Activated CD8-positive, alpha-beta T cell treated with anti-CD3 and anti-CD28 coated beads for 36 hours (primary cell): ENCODE results near the gene ENDOU. TPM values are rescaled to one million over a fixed set of nuclear protein-coding genes. Genes with fewer than 3 reads are reported as not detected.

ENCODE experiments used
- ATAC-seq: fragments of 200-7000 bp; cut with Tn5 transposase; one replicate; pipeline ENCODE4 v1.10.0; 2021; ENCODE audit warnings: mild to moderate bottlenecking, moderate library complexity
- CTCF ChIA-PET: fragments of 350-600 bp; sonication (Branson Sonifier 250); formaldehyde crosslinking; loops from one replicate; lab custom pipeline; 2021; ENCODE audit warnings: antibody characterized with exemption; lab: Charles Lee
- POLR2A ChIA-PET: fragments of 350-600 bp; sonication (Branson Sonifier 250); formaldehyde crosslinking; loops from one replicate; lab custom pipeline; 2021; ENCODE audit warnings: antibody characterized with exemption; lab: Charles Lee
- DNase-seq: peaks from one replicate; pipeline ENCODE4 v3.0.0-alpha.2; 2020
- H3K27ac Mint-ChIP-seq: one replicate; pipeline ENCODE4 v1.8.0; 2021; ENCODE audit warnings: mild to moderate bottlenecking, mixed read lengths
- H3K27me3 Mint-ChIP-seq: one replicate; pipeline ENCODE4 v1.8.0; 2021; ENCODE audit warnings: mixed read lengths
- H3K36me3 Mint-ChIP-seq: one replicate; pipeline ENCODE4 v1.8.0; 2021; ENCODE audit warnings: low read depth, mixed read lengths
- H3K4me1 Mint-ChIP-seq: one replicate; pipeline ENCODE4 v1.8.0; 2021; ENCODE audit warnings: low read depth, mixed read lengths
- H3K4me3 Mint-ChIP-seq: one replicate; pipeline ENCODE4 v1.8.0; 2021; ENCODE audit warnings: mild to moderate bottlenecking, moderate library complexity, mixed read lengths
- H3K9me3 Mint-ChIP-seq: one replicate; pipeline ENCODE4 v1.8.0; 2021; ENCODE audit warnings: mixed read lengths
- CTCF ChIP-seq: fragments of 200-600 bp; IDR thresholded peaks from one replicate; pipeline ENCODE4 v1.8.0; 2022; ENCODE audit warnings: antibody characterized with exemption, mild to moderate bottlenecking
- intact Hi-C: fragments of 100-400 bp; cut with micrococcal nuclease; formaldehyde crosslinking; loops from one replicate; pipeline ENCODE4 v1.10.0; 2022
- total RNA-seq, 2 experiments: library from RNA; stranded (reverse); gene quantifications; one replicate each; pipeline ENCODE4 v1.2.3, GENCODE V29; 2021

Gene ENDOU
- total RNA-seq, 2 experiments from 2014 or later = not detected

GRCh38 chr12:47717046-47717442, 8.2 kb downstream of the ENDOU start:
- ChIA-PET CTCF (interaction anchor here (1.0 to 10.0 kb wide), 12 partner anchors 9 to 229 kb away, joined by 3 to 134 read pairs (median 16); partner anchors contain the start of genes RAPGEF3 and RPAP3), POLR2A (interaction anchor here (1.2 kb wide), 1 partner anchor 121 kb away, joined by 3 read pairs; no protein-coding TSS in a partner anchor)
- H3K9me3 Mint-ChIP-seq = no peaks in the 10 kb centered on the region
- ATAC-seq = no peak
- no peaks in the 10 kb centered on the region for H3K27me3 Mint-ChIP-seq
- H3K4me3 Mint-ChIP-seq = no peak overlapping the region
- H3K4me1 Mint-ChIP-seq = peaks cover 33% of the 10 kb centered on the region
- TF ChIP-seq CTCF = no peak
- H3K27ac Mint-ChIP-seq = no peak overlapping the region
- intact Hi-C loops = loop anchor here (2.0 to 5.0 kb wide), 2 partner anchors 60 to 122 kb away; no protein-coding TSS in a partner anchor
- DNase-seq = no peak
- H3K36me3 Mint-ChIP-seq = peaks cover 2% of the 10 kb centered on the region

- Mint-ChIP-seq H3K27ac (no peak overlapping the region), H3K4me3 (no peak overlapping the region), H3K9me3 (no peaks in the 10 kb centered on the region), H3K27me3 (no peaks in the 10 kb centered on the region), H3K4me1 (peaks cover 22% of the 10 kb centered on the region), H3K36me3 (peaks cover 2% of the 10 kb centered on the region)
- ChIA-PET CTCF (interaction anchor here (0.6 to 10.0 kb wide), 33 partner anchors 8 to 902 kb away, joined by 3 to 134 read pairs (median 5); partner anchors contain the start of genes ENDOU, RAPGEF3, RPAP3 and VDR), POLR2A (interaction anchor here (0.7 kb wide), 1 partner anchor 122 kb away, joined by 3 read pairs; no protein-coding TSS in a partner anchor)
- TF ChIP-seq CTCF = no peak
- intact Hi-C loops = loop anchor here (2.0 to 5.0 kb wide), 2 partner anchors 61 to 123 kb away; no protein-coding TSS in a partner anchor
- ATAC-seq (no peak), DNase-seq (no peak)
These were observed 9.3 kb downstream of the ENDOU start for GRCh38 chr12:47715877-47716548.

GRCh38 chr12:47715393-47715876, 9.9 kb downstream of the ENDOU start:
- H3K4me1 Mint-ChIP-seq = peaks cover 19% of the 10 kb centered on the region
- CTCF ChIA-PET = interaction anchor here (0.6 to 10.0 kb wide), 39 partner anchors 7 to 902 kb away, joined by 3 to 134 read pairs (median 4); partner anchors contain the start of genes ENDOU, RAPGEF3, RPAP3 and VDR
- no peak overlapping the region for H3K27ac Mint-ChIP-seq
- H3K27me3 Mint-ChIP-seq = no peaks in the 10 kb centered on the region
- H3K9me3 Mint-ChIP-seq = no peaks in the 10 kb centered on the region
- POLR2A ChIA-PET = interaction anchor here (0.7 kb wide), 1 partner anchor 122 kb away, joined by 3 read pairs; no protein-coding TSS in a partner anchor
- peak; percentile 71 for TF ChIP-seq CTCF
- intact Hi-C loops = loop anchor here (5.0 kb wide), 1 partner anchor 62 kb away; no protein-coding TSS in a partner anchor
- peaks cover 2% of the 10 kb centered on the region for H3K36me3 Mint-ChIP-seq
- DNase-seq = peak; percentile 91
- ATAC-seq = peak; percentile 88
- H3K4me3 Mint-ChIP-seq = no peak overlapping the region

GRCh38 chr12:47714826-47715386, 10.4 kb downstream of the ENDOU start:
- ATAC-seq = no peak

More at GRCh38 chr12:47714826-47715386, 10.4 kb downstream of the ENDOU start:
- no peaks in the 10 kb centered on the region for H3K9me3 Mint-ChIP-seq
- H3K36me3 Mint-ChIP-seq = peaks cover 2% of the 10 kb centered on the region
- intact Hi-C loops = loop anchor here (5.0 kb wide), 1 partner anchor 62 kb away; no protein-coding TSS in a partner anchor
- no peaks in the 10 kb centered on the region for H3K27me3 Mint-ChIP-seq
- no peak for TF ChIP-seq CTCF
- no peak overlapping the region for H3K4me3 Mint-ChIP-seq
- ChIA-PET CTCF (interaction anchor here (0.6 to 10.0 kb wide), 34 partner anchors 8 to 903 kb away, joined by 3 to 134 read pairs (median 4); partner anchors contain the start of genes ENDOU, RAPGEF3, RPAP3 and VDR), POLR2A (interaction anchor here (1.8 kb wide), 1 partner anchor 11 kb away, joined by 4 read pairs; the partner anchor contains the start of gene ENDOU)
- no peak overlapping the region for H3K27ac Mint-ChIP-seq
- H3K4me1 Mint-ChIP-seq = peaks cover 19% of the 10 kb centered on the region
- no peak for DNase-seq
